ENCODE measurements around the gene MUC5B. TPM values are rescaled to one million over a fixed set of nuclear protein-coding genes. Genes with fewer than 3 reads are reported as not detected.

Gene MUC5B
- total and polyA plus RNA-seq, 2 of the 13 experiments (the other 11 are each of a cell fraction or from before 2014, with no cell fraction given), result 0.01 TPM; not detected in 1

GRCh38 chr11:1298695-1299492 is 76.0 kb downstream of the MUC5B start (continued):
- TF ChIP-seq ZNF280D (CRISPR knock-in tag; IDR thresholded peaks at IDR 0.05) (peak; percentile 79; the same call in 1 of the 2 replicates), ZNF570 (CRISPR knock-in tag; IDR thresholded peaks at IDR 0.05; ENCODE audit: borderline replicate concordance) (no peak), SRSF9 (IDR thresholded peaks at IDR 0.05; ENCODE audit: borderline replicate concordance, insufficient read depth, low read depth, low read length, poor library complexity, severe bottlenecking) (no peak), U2AF1 (optimal IDR thresholded peaks at IDR 0.05; ENCODE audit: low read depth, low read length) (no peak), ZNF841 (CRISPR knock-in tag; IDR thresholded peaks at IDR 0.05; ENCODE audit: borderline replicate concordance) (no peak), MLLT10 (CRISPR knock-in tag; IDR thresholded peaks at IDR 0.05) (no peak), PRMT3 (CRISPR knock-in tag; IDR thresholded peaks at IDR 0.05; ENCODE audit: borderline replicate concordance, low read depth) (no peak), KLF13 (CRISPR knock-in tag; IDR thresholded peaks at IDR 0.05) (no peak), ARID4A (CRISPR knock-in tag; IDR thresholded peaks at IDR 0.05; ENCODE audit: borderline replicate concordance) (peak; percentile 52; the same call in 1 of the 2 replicates), ZNF724P (CRISPR knock-in tag; IDR thresholded peaks at IDR 0.05; ENCODE audit: borderline replicate concordance) (no peak), TCF7 (IDR thresholded peaks at IDR 0.05; ENCODE audit: low read depth) (no peak; the same call in 1 of the 2 replicates), ZNF652 (CRISPR knock-in tag; IDR thresholded peaks at IDR 0.05; ENCODE audit: borderline replicate concordance, low read depth) (peak; percentile 28; the same call in 1 of the 2 replicates), USF2 (IDR thresholded peaks at IDR 0.05; ENCODE audit: low read depth, low read length) (no peak), USF2 (CRISPR knock-in tag; IDR thresholded peaks at IDR 0.05; ENCODE audit: borderline replicate concordance) (no peak), TOPORS (CRISPR knock-in tag; IDR thresholded peaks at IDR 0.05) (no peak), GZF1 (CRISPR knock-in tag; IDR thresholded peaks at IDR 0.05) (no peak)

Data from HepG2 (cell line).